ENCODE results near the gene OTUD6A.
A peak's percentile ranks its signal among the peaks of the same experiment; 100 is the strongest.
"Not testable (repeated sequence)": the region's sequence is repeated elsewhere in the genome, so short reads cannot be mapped to it uniquely, and the experiment has no call there.

OTUD6A gene

GRCh38 chrX:70049406-70049805 is 12.9 kb upstream of the OTUD6A start:
- no peak for DNase-seq

DNA sequence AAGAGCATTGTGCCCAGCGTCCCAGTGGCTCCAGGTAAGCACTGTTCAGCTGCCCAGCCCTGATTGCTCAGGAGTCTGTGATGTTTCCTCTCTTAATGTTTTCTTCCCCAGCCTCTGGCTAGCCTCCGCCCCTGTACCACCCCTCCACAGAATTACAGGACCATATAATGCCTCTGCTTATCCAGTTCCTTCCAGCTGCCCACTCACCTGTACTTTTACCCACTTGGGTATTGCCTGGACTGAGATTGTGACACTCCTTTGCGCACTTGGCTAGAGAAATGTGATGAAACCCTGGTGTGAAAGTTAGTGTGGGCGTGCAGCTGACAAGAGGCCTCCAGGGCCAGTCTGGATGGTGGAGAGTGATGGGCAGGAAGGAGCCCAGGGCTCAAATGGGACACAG is 12.3 kb upstream of the OTUD6A start, which contains the start of gene AWAT2:
Gene AWAT2, minus strand, starts transcription at position 14 of the 400 bp plus-strand sequence. Its CDS starts 6 bp downstream, at position 8.
- DNase-seq, result no peak

DNA sequence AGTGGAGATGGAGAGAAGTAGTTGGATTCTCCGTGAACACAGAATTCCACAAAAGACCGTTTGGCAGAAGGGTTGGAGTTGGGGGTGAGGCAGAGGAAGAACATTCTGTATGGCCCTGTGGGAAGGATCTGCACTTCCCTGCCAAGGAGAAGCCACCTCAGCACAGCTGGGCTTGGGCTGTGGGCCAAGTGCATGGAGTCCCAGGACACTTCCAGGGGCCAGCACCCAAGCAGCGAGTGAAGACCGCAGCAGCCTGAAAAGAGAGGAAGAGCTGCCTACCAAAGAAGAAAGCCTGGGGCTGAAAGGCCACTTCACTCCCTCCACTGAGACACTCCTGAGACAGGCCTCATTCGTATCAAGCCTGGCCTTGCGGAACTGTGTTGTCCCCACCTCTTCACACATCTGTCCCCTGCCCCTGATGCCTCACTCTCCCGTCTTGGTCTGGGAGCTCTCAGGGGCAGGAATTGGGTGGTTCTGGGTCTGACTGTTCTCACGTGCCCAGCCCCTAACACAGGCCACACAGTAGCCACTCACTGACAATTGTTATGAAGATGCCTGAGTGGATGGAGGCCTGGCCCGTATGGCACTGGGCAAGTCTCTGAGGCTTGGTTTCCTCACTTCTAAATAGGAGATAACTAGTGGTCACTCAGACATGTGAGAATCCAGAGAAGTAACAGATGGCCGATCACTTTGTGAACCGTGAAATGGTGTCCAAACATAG is 9.2 kb upstream of the OTUD6A start:
- no peak for DNase-seq

GRCh38 chrX:70054391-70054790 is 7.9 kb upstream of the OTUD6A start:
- DNase-seq, result no peak

- no peak for DNase-seq
These were observed 799 bp downstream of the OTUD6A start for GRCh38 chrX:70062961-70063550.

GRCh38 chrX:70066646-70067045 is 4.4 kb downstream of the OTUD6A start:
- DNase-seq, result no peak

- DNase-seq, result no peak
These were observed 17.0 kb downstream of the OTUD6A start for GRCh38 chrX:70079297-70079696.

DNA sequence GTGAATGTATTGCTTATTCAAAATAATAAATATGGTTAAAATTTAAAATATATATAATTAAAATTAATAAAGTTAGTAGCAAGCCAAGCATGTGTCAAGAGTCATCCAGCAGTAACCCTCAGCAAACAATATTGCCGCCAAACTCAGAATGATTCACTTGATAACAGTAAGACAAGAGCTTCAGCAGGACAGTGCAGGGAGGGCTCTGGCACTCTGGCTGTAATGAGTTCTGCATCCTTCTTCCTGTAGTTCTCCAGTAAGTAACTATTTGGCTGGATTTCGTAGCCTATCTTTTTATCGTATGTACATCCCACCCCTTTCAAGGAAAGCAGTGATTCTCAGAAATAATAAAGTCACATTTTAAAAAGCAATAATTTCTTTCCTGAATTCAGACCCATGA is 17.6 kb downstream of the OTUD6A start:
- DNase-seq, result no peak

- no peak for DNase-seq
These were observed 20.5 kb downstream of the OTUD6A start for GRCh38 chrX:70082723-70083122.

GRCh38 chrX:70084592-70085240 is 22.5 kb downstream of the OTUD6A start:
- no peak for DNase-seq

DNA sequence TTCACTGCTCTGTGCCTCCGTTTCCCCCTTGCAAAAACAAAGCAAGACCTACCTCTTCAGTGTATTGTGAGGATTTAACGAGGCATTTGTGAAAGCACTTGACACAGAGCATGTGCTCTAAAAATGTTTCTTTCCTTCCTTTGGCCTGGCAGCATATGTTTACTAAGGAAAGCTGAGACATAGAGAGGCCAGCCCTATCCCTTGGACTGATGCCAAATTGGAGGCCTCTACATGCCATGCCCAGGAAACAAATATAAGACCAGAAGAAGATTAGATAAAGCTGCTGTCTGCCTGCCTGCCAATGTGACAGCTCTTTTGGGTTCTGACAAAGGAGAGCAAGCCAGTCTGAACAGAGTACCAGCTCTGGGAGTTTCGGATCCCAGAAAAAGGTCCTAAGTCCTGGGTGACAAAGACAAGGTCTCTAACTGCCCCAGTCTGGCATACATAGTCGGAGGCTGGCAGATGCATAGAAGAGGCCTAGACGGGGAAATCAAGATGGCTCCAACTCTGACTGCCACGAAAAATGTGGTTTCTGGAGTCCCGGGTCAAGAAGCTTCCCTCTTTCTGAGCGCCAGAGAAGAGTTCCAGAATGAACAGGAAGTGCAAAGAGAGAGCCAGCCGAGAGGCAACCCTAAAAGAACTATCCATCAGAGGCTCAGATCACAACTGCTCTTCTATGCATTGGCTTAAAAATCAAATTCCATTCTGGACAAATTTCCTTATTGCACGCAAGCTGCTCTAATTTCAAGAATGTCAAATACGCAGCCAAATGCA is 25.8 kb downstream of the OTUD6A start:
- DNase-seq, result no peak

DNA sequence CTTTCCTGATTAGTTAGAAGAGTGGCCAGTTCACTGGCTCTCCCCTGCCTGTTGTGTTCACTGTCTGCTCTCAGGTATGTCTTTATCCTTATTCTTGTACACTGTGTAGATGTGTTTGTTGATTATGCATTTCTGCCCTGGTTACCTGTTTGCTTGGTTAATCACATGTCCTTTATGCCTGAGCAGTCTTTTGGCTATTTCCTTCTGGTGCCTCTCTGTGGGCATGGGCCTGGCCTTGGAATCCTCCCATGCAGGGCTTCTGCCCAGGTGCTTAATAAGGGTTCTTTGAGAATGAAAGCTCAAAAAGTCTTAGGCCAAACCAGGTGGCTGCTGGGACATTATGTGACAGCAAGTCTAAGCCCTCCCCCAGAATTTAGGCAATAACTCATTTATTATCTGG is 26.5 kb downstream of the OTUD6A start:
- no peak for DNase-seq

GRCh38 chrX:70089604-70090297 is 27.5 kb downstream of the OTUD6A start:
- DNase-seq, result no peak

GRCh38 chrX:70092247-70092646 is 30.0 kb downstream of the OTUD6A start:
- DNase-seq, result no peak

- peak; percentile 3 for DNase-seq
These were observed 33.8 kb downstream of the OTUD6A start for GRCh38 chrX:70096052-70096451.

GRCh38 chrX:70105229-70105628 is 43.0 kb downstream of the OTUD6A start:
- no peak for DNase-seq

- not testable (repeated sequence) for DNase-seq
These were observed 49.3 kb downstream of the OTUD6A start for GRCh38 chrX:70111436-70112026.

Data from activated CD4-positive, alpha-beta T cell treated with anti-CD3 and anti-CD28 coated beads, Interleukin-2, amount 50 U/mL, for 16 hours (primary cell).